Measurements from ENCODE around the gene CD163L1.

DNA sequence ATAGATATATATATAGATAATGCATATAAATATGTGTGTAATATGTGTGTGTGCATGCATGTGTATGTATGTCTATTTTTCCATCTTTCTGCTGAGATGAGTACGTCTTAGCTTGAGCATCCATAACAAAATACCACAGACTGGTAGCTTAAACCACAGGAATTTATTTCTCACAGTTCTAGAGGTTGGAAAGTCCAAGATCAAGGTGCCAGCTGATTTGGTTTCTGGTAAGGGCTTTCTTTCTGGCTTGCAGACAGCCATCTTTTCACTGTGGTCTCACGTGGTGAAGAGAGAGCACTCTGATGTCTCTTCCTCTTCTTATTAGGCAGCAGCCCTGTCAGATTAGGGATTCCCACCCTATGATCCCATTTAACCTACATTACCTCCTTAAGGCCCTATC lies 92.8 kb downstream of the CD163L1 start:
- TF ChIP-seq YY1 (IDR thresholded peaks at IDR 0.05; ENCODE audit: insufficient read depth, insufficient read length) (no peak), SUZ12 (IDR thresholded peaks at IDR 0.05; ENCODE audit: extremely low read depth, insufficient read depth, insufficient read length) (no peak)
